Subcutaneous abdominal adipose tissue (tissue), 5 donors: ENCODE results near the gene FLT3LG.

ENCODE experiments used
- H3K27ac ChIP-seq: one replicate; pipeline ENCODE4 v1.7.0; 2013; ENCODE audit warnings: low read depth, mild to moderate bottlenecking, inconsistent platforms, low read length, moderate library complexity
- H3K27me3 ChIP-seq, 5 donors: one replicate each; pipeline ENCODE4 v1.7.0; 2013; ENCODE audit warnings: low read length in 5 of 5, inconsistent platforms in 1 of 5; ENCODE audit not compliant: control insufficient read depth in 5 of 5, insufficient read depth in 4 of 5
- H3K36me3 ChIP-seq, 5 donors: one replicate each; pipeline ENCODE4 v1.7.0; 2013; ENCODE audit warnings: low read length in 5 of 5; ENCODE audit not compliant: control insufficient read depth in 5 of 5, insufficient read depth in 5 of 5
- H3K4me1 ChIP-seq, 5 donors: one replicate each; pipeline ENCODE4 v1.7.0; 2013; ENCODE audit warnings: low read length in 5 of 5, mild to moderate bottlenecking in 3 of 5, moderate library complexity in 1 of 5; ENCODE audit not compliant: control insufficient read depth in 5 of 5, insufficient read depth in 5 of 5
- H3K4me3 ChIP-seq, 5 donors: one replicate each; pipeline ENCODE4 v1.7.0; 2013; ENCODE audit warnings: low read length in 5 of 5, low read depth in 1 of 5
- H3K9ac ChIP-seq, 5 donors: one replicate each; pipeline ENCODE4 v1.7.0; 2013; ENCODE audit warnings: low read length in 5 of 5, mild to moderate bottlenecking in 4 of 5, moderate library complexity in 3 of 5
- H3K9me3 ChIP-seq, 5 donors: one replicate each; pipeline ENCODE4 v1.7.0; 2013; ENCODE audit warnings: low read length in 5 of 5; ENCODE audit not compliant: control insufficient read depth in 5 of 5
- donor health status: healthy.
- donor health status: healthy.
- donor health status: healthy.
- donor health status: healthy.
- donor health status: healthy.

Gene FLT3LG

GRCh38 chr19:49506575-49507105 lies 32.6 kb downstream of the FLT3LG start:
- Histone ChIP-seq H3K27ac (no peak overlapping the region), H3K27me3 (no peaks in the 10 kb centered on the region), H3K4me1 (peaks cover 0 to 29% (median 21%) of the 10 kb centered on the region in 5 donors), H3K9me3 (no peaks in the 10 kb centered on the region), H3K36me3 (no peaks in the 10 kb centered on the region), H3K4me3 (no peak overlapping the region), H3K9ac (no peak overlapping the region)

GRCh38 chr19:49507803-49508494 lies 33.9 kb downstream of the FLT3LG start:
- no peak overlapping the region for H3K27ac ChIP-seq
- peaks cover 0 to 36% (median 26%) of the 10 kb centered on the region in 5 donors for H3K4me1 ChIP-seq
- no peaks in the 10 kb centered on the region for H3K27me3 ChIP-seq
- no peaks in the 10 kb centered on the region for H3K36me3 ChIP-seq
- H3K4me3 ChIP-seq = no peak overlapping the region
- H3K9me3 ChIP-seq = no peaks in the 10 kb centered on the region
- H3K9ac ChIP-seq = no peak overlapping the region

DNA sequence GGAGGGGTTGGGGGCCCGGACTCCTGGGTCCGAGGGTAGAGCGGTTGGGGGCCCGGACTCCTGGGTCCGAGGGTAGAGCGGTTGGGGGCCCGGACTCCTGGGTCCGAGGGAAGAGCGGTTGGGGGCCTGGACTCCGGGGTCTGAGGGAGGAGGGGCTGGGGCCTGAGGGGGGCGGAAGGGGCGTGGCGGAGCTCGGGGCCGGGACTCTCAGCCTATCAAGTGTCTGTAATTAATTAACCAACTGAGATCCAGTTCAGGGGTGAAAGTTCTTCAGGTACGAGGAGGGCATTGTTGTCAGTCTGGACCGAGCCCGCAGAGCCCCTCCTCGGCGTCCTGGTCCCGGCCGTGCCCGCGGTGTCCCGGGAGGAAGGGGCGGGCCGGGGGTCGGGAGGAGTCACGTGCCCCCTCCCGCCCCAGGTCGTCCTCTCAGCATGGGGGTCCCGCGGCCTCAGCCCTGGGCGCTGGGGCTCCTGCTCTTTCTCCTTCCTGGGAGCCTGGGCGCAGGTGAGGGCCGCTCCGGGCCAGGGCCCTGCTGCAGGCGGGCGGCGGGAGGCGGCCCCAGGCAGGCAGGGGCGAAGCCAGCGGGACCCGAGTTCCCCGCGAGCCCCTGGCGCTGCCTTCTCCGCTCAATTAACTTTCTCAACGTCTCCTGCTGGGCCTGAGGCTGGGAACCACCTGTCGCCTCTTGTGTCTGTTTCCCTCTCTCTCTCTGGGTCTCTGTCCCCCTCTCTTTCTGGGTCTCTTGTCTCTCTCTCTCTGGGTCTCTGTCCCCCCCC lies 39.1 kb downstream of the FLT3LG start:
- peak overlapping the region; percentile 90 for H3K27ac ChIP-seq
- H3K27me3 ChIP-seq = no peaks in the 10 kb centered on the region
- peak overlapping the region in 4 of 5 donors; percentile 69 to 82 (median 76) for H3K9ac ChIP-seq
- H3K36me3 ChIP-seq = peaks cover 0 to 3% (median 0%) of the 10 kb centered on the region in 5 donors
- H3K4me3 ChIP-seq = peak overlapping the region; percentile 53 to 79 (median 69)
- no peaks in the 10 kb centered on the region for H3K9me3 ChIP-seq
- peaks cover 2 to 63% (median 58%) of the 10 kb centered on the region in 5 donors for H3K4me1 ChIP-seq

DNA sequence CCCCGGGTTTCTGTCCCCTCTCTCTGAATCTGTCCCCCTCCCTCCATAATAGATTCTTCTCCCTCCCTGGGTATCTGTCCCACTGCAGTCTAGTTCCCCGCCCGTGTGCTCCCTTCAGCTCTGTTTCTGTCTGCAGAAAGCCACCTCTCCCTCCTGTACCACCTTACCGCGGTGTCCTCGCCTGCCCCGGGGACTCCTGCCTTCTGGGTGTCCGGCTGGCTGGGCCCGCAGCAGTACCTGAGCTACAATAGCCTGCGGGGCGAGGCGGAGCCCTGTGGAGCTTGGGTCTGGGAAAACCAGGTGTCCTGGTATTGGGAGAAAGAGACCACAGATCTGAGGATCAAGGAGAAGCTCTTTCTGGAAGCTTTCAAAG lies 39.7 kb downstream of the FLT3LG start:
- Histone ChIP-seq H3K4me3 (peak overlapping the region; percentile 53 to 79 (median 69)), H3K36me3 (peaks cover 0 to 3% (median 0%) of the 10 kb centered on the region in 5 donors), H3K9ac (peak overlapping the region in 4 of 5 donors; percentile 16 to 82 (median 72)), H3K4me1 (peaks cover 2 to 63% (median 58%) of the 10 kb centered on the region in 5 donors), H3K9me3 (no peaks in the 10 kb centered on the region), H3K27ac (peak overlapping the region; percentile 90), H3K27me3 (no peaks in the 10 kb centered on the region)

DNA sequence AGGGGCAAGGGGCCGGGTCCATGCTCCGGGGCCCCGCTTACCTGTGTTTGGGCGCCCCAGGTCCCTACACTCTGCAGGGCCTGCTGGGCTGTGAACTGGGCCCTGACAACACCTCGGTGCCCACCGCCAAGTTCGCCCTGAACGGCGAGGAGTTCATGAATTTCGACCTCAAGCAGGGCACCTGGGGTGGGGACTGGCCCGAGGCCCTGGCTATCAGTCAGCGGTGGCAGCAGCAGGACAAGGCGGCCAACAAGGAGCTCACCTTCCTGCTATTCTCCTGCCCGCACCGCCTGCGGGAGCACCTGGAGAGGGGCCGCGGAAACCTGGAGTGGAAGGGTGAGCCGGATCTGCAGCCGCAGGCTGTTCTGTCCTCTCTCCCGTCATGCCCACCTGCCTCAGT lies 40.1 kb downstream of the FLT3LG start:
- Histone ChIP-seq H3K9me3 (no peaks in the 10 kb centered on the region), H3K27ac (peak overlapping the region; percentile 90), H3K4me3 (peak overlapping the region in 4 of 5 donors; percentile 62 to 79 (median 70)), H3K4me1 (peaks cover 2 to 61% (median 58%) of the 10 kb centered on the region in 5 donors), H3K27me3 (no peaks in the 10 kb centered on the region), H3K9ac (peak overlapping the region in 4 of 5 donors; percentile 16 to 75 (median 62)), H3K36me3 (peaks cover 0 to 3% (median 0%) of the 10 kb centered on the region in 5 donors)

- peaks cover 0 to 8% (median 4%) of the 10 kb centered on the region in 5 donors for H3K36me3 ChIP-seq
- peak overlapping the region in 2 of 5 donors; percentile 3 to 30 for H3K9ac ChIP-seq
- H3K27me3 ChIP-seq = no peaks in the 10 kb centered on the region
- H3K27ac ChIP-seq = peak overlapping the region; percentile 63
- H3K9me3 ChIP-seq = no peaks in the 10 kb centered on the region
- peak overlapping the region in 4 of 5 donors; percentile 7 to 79 (median 48) for H3K4me3 ChIP-seq
- peaks cover 5 to 70% (median 62%) of the 10 kb centered on the region in 5 donors for H3K4me1 ChIP-seq
These were observed 41.8 kb downstream of the FLT3LG start for GRCh38 chr19:49515767-49516166.

DNA sequence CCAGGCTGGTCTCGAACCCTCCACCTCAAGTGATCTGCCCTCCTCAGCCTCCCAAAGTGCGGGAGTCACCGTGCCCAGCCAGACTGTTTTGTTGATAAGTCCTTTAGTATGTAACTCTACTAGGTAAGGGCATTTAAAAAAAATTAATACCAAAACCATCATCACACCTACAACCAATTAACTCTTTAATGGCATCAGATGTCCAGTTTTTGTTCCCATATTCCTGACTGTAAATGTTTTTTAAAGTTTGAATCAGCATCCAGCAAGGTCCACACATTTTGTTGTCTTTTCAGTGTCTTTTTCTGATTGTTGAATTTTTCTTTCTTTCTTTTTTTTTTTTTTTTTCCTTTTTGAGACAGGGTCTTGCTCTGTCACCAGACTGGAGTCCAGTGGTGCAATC lies 44.0 kb downstream of the FLT3LG start:
- H3K9me3 ChIP-seq = no peaks in the 10 kb centered on the region
- peak overlapping the region; percentile 50 for H3K27ac ChIP-seq
- H3K4me1 ChIP-seq = peaks cover 6 to 54% (median 46%) of the 10 kb centered on the region in 5 donors
- H3K4me3 ChIP-seq = no peak overlapping the region
- H3K9ac ChIP-seq = no peak overlapping the region
- H3K27me3 ChIP-seq = no peaks in the 10 kb centered on the region
- peaks cover 0 to 17% (median 12%) of the 10 kb centered on the region in 5 donors for H3K36me3 ChIP-seq

DNA sequence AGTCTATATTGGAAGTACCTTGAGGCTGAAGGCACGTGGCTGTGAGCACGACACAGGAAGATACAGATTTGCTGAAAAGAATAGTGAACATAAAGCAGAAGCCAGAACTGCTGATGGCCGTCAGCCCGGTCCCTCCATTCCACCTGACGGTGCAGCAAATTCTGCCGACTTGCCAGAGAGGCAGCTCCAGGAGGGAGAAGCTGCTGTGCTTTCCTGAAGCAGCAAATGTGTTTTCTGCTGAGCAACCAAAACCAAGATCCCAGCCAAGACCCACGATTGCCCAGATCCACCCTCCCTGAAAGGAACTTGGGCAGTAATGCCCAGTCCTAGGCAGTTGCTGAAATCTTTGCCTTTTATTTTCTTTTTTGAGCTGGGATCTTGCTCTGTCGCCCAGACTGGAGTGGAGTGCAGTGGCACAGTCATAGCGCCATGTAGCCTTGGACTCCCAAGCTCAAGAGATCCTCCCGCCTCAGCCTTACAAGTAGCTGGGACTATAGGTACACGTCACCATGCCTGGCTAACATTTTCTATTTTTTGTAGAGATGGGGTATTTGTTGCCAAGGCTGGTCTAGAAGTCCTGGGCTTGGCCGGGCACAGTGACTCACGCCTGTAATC lies 46.8 kb downstream of the FLT3LG start:
- Histone ChIP-seq H3K27ac (peak overlapping the region; percentile 35), H3K36me3 (peaks cover 0 to 30% (median 27%) of the 10 kb centered on the region in 5 donors), H3K9ac (no peak overlapping the region)

DNA sequence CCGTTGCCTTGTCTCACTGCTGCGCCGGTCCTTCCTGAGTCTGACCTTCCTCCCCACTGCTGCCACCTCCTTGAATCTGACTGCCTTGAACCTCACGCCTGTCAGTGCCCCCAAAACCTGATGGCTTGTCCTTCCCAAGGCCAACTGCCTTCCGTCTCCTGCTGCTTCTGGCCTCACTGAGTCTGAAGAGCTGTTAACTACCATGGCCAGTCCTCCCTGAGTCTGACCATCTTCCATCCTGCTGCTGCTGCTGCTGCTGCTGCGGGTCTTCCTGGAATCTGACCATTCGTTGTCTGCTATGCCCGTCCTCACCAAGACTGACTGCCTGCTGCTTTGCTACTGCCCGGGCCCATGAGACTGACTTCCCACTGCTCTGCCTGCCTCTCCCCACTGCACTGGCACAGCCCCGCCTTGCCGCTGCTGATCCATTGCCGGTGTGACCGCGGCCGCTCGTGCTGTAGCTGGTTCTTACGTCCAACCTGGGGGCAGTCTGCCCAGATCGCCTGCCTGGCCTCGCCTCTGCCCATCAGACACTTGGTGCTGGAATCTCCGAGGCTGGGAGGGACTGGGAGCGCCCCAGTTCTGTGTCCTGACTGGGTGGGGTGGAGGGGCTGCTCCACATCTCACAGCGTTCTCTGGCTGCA lies 50.9 kb downstream of the FLT3LG start:
- no peak overlapping the region for H3K4me3 ChIP-seq
- peaks cover 4 to 33% (median 21%) of the 10 kb centered on the region in 5 donors for H3K4me1 ChIP-seq
- no peak overlapping the region for H3K27ac ChIP-seq
- H3K27me3 ChIP-seq = no peaks in the 10 kb centered on the region
- H3K36me3 ChIP-seq = peaks cover 0 to 38% (median 29%) of the 10 kb centered on the region in 5 donors
- H3K9ac ChIP-seq = no peak overlapping the region
- H3K9me3 ChIP-seq = no peaks in the 10 kb centered on the region

More for the DNA sequence above, 46.8 kb downstream of the FLT3LG start:
- Histone ChIP-seq H3K4me3 (no peak overlapping the region), H3K4me1 (peaks cover 6 to 31% (median 20%) of the 10 kb centered on the region in 5 donors), H3K27me3 (no peaks in the 10 kb centered on the region), H3K9me3 (no peaks in the 10 kb centered on the region)
